ENCODE results near the gene ZCCHC10.
"Not testable (repeated sequence)": the region's sequence is repeated elsewhere in the genome, so short reads cannot be mapped to it uniquely, and the experiment has no call there.

ZCCHC10 gene

GRCh38 chr5:133041910-133042309, 15.6 kb upstream of the ZCCHC10 start:
- FAIRE-seq = no peak

GRCh38 chr5:133041157-133041784, 14.9 kb upstream of the ZCCHC10 start:
- DNase-seq (ENCODE audit: insufficient read length, low spot score) = no peak
- TF ChIP-seq, protein P1, sequence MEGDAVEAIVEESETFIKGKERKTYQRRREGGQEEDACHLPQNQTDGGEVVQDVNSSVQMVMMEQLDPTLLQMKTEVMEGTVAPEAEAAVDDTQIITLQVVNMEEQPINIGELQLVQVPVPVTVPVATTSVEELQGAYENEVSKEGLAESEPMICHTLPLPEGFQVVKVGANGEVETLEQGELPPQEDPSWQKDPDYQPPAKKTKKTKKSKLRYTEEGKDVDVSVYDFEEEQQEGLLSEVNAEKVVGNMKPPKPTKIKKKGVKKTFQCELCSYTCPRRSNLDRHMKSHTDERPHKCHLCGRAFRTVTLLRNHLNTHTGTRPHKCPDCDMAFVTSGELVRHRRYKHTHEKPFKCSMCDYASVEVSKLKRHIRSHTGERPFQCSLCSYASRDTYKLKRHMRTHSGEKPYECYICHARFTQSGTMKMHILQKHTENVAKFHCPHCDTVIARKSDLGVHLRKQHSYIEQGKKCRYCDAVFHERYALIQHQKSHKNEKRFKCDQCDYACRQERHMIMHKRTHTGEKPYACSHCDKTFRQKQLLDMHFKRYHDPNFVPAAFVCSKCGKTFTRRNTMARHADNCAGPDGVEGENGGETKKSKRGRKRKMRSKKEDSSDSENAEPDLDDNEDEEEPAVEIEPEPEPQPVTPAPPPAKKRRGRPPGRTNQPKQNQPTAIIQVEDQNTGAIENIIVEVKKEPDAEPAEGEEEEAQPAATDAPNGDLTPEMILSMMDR (IDR thresholded peaks at IDR 0.05; ENCODE audit: insufficient read depth, missing control alignments) = no peak
- FAIRE-seq = no peak

More at GRCh38 chr5:133041910-133042309, 15.6 kb upstream of the ZCCHC10 start:
- TF ChIP-seq, protein P1 (IDR thresholded peaks at IDR 0.05; ENCODE audit: insufficient read depth, missing control alignments) = no peak
- no peak for DNase-seq (ENCODE audit: insufficient read length, low spot score)

DNA sequence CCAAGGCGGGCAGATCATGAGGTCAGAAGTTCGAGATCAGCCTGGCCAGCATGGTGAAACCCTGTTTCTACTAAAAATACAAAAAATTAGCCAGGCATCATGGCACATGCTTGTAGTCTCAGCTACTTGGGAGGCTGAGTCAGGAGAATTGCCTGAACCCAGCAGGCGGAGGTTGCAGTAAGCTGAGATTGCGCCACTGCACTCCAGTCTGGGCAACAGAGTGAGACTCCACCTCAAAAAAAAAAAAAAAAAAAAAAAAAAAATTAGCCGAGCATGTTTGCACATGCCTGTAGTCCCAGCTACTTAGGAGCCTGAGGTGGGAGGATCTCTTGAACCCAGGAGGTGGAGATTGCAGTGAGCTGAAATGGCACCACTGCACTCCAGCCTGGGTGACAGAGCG, 10.3 kb upstream of the ZCCHC10 start:
- FAIRE-seq; DNase-seq (ENCODE audit: insufficient read length, low spot score): not testable (repeated sequence)

DNA sequence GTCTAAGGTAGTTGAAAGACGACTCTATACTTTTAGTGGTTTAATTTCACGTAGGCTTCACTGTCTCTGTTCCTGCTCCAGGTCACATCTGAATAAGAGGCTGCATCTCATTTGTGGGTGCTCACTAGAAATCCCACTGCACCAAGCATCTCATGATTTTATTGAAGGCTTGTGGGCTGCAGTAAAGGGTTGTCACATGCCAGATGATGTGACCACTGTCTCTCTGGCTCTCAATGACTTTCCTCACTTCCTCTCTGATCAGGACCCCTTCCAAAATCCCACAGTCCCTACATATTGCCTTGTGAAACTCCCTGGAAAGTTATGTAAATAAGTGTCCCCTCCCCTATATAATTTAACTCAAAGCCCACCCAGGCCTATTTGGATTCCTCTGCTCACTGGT, 8.9 kb upstream of the ZCCHC10 start:
- DNase-seq (ENCODE audit: insufficient read length, low spot score) (no peak), FAIRE-seq (no peak)
- TF ChIP-seq, protein P1 (IDR thresholded peaks at IDR 0.05; ENCODE audit: insufficient read depth, missing control alignments) = no peak

GRCh38 chr5:133034064-133034463, 7.7 kb upstream of the ZCCHC10 start:
- FAIRE-seq = no peak
- DNase-seq (ENCODE audit: insufficient read length, low spot score) = no peak
- TF ChIP-seq, protein P1 (IDR thresholded peaks at IDR 0.05; ENCODE audit: insufficient read depth, missing control alignments) = no peak

DNA sequence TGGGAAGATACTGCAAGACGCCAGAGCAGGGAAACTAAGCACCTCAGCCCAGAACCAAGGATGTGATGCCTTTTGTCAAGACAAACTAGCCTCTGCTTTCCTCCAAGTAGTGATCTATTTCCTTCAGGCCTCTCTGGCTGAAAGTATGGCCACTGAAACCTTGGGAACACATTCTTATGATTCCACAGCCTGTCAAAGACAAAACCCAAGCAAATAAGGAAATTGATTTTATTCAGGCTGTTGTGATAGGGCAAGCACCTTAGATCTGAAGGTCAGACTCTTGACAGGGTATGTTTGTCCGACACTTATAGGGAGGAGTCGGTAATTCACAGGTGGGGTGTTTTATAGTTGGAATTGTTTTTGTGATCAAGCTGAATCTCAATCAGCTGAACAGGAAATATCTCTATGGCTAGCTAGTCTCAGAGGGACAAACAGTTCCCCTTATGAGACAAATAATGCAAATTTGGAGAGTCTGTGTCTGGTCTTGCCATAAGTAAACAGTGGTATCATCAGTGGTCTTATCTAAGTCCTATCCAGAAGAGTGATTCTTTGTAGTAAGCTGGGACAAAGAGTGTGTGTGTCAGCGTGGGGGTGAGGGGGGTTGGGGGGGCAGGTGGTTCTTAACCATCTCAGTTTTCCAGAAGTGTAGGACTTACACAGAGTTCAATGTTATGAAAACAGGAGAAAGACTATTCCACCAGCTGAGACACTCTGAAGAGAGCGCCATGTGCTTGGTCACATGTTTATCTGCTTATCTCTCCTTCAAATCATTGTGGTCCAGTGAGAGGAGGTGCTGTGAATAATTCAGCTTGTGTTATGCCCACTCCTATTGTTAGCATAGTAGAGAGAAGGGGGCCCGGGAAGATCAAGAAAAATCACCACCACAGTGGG, 6.7 kb upstream of the ZCCHC10 start:
- TF ChIP-seq, protein P1 (IDR thresholded peaks at IDR 0.05; ENCODE audit: insufficient read depth, missing control alignments) = no peak
- FAIRE-seq (no peak), DNase-seq (ENCODE audit: insufficient read length, low spot score) (no peak)

DNA sequence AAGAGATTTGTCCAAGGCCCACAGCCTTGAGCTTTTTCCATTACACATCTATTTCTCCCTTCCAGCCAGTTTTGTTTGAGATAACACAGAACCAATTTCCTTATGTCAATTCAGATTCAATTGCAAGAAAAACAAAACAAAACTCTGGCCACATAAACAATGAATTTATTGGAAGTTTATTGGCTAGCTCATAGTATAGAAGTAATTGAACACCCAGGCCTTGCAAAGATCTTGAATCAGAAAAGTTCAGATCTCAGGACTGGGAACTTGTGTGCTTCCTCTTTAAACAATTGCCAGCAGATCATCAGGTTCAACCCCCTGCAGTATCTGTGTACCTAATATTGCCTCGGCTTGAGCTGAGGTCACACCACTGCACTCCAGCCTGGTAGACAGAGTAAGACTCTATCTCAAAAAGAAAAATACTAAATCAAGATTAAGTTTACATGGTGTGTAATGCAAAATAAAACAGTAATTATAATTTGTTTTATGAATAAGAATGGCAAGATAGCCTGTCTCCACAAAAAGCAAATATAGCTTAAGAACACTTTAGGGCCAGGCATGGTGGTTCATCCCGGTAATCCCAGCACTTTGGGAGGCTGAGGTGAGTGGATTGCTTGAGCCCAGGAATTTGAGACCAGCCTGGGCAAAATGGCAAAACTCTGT, 4.1 kb upstream of the ZCCHC10 start:
- DNase-seq (ENCODE audit: insufficient read length, low spot score) = no peak
- no peak for FAIRE-seq
- TF ChIP-seq, protein P1 (IDR thresholded peaks at IDR 0.05; ENCODE audit: insufficient read depth, missing control alignments) = no peak

Measured in D721Med (cell line).